ENCODE data around the gene DYRK1A. TPM values are rescaled to one million over a fixed set of nuclear protein-coding genes. Genes with fewer than 3 reads are reported as not detected.
A peak's percentile ranks its signal among the peaks of the same experiment; 100 is the strongest.
"Not testable (repeated sequence)": the region's sequence is repeated elsewhere in the genome, so short reads cannot be mapped to it uniquely, and the experiment has no call there.

DYRK1A gene
- 10 to 100 TPM; 63.1 to 64.3 TPM for total RNA-seq

DNA sequence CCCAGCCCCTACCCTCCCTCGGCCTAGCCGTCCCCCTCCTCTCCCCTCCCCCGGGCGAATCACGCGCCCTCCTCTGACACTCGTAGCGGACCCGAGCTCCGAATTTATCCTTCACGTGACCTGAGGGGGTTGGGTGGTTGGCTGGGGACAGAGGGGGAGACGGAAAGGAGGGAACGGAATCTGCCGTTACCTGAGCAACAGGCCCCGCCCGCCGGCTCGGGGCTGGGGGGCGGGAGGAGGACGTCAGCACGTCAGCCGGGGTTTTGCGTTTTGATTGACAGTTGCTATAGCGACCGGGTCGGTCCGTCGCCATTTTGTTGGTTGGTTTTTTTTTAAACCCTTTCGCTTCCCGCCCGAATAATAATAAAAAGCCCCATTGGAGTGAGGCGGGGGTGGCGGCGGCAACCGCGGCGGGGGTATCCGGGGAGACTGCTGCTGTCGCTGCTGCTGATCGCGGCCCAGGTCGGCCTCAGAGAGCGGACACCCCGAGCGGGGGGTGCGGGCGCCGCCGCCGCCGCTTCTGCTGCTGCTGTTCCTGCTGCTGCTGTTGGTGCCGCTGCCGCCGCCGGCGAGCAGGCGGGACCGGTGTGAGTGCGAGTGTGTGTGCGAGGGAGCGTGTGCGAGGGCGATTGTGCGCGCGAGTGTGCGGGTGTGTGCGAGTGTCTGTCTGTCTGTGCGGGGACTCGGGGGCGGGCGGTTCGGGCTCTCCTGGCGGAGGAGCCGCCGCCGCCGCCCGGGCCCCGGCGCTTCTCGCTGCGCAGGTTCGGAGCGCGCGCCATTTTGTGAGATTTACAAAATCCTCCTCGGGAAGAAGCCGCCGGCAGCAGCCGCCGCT is at the start of gene DYRK1A:
DYRK1A (plus strand) TSS at position 292 of the 835 bp plus-strand sequence. CDS start 53,602 bp downstream, outside the sequence.
- Mint-ChIP-seq H3K27ac (peak within 1 kb of the TSS; percentile 99), H3K27me3 (no peaks in the 10 kb centered on the region), H3K36me3 (peaks cover 9% of the 10 kb centered on the region), H3K4me3 (peak within 1 kb of the TSS; percentile 99), H3K9me3 (no peaks in the 10 kb centered on the region), H3K4me1 (peaks cover 43% of the 10 kb centered on the region)
- DNase-seq, result peak; percentile 97

DNA sequence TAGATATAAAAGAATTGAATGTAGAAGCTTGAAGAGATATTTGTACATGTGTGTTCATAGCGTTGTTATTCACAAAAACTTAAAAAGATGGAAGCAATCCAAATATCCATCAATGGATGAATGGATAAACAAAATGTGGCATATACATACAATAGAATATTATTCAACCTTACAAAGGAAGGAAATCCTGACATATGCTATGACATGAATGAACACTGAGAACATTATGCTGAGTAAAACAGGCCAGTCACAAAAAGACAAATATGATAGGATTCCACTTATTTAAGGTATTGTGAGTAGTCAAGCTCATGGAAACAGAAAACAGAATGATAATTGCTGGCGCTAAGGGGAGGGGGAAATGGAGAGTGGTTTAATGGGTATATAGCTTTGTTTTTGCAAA is 47.0 kb upstream of the DYRK1A start:
- no peaks in the 10 kb centered on the region for H3K27me3 Mint-ChIP-seq

DNA sequence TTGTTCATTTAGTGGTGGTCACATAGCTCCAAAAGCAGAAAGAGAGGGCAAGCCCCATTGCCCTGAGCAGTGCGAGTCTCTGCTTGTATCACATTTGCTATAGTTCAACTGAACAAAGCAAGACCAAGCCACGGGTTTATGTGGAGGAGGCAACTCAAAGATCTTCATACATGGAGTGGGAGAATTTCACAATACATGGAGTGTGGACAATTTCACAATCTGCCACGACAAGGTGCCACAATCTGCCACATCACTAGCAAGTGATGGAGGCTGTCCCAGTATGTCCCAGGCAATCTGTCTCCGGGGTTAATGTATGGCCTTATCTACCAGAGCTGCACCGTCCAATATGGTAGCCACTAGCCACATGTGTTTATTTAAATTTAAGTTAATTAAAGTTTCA is 44.5 kb upstream of the DYRK1A start:
- H3K27ac Mint-ChIP-seq, result no peak overlapping the region
- H3K4me3 Mint-ChIP-seq, result no peak overlapping the region

More for the DNA sequence above, 47.0 kb upstream of the DYRK1A start:
- H3K9me3 Mint-ChIP-seq, result peaks cover 13% of the 10 kb centered on the region
- no peaks in the 10 kb centered on the region for H3K4me1 Mint-ChIP-seq
- H3K36me3 Mint-ChIP-seq, result peaks cover 2% of the 10 kb centered on the region
- H3K4me3 Mint-ChIP-seq, result no peak overlapping the region
- H3K27ac Mint-ChIP-seq, result no peak overlapping the region
- DNase-seq, result no peak

DNA sequence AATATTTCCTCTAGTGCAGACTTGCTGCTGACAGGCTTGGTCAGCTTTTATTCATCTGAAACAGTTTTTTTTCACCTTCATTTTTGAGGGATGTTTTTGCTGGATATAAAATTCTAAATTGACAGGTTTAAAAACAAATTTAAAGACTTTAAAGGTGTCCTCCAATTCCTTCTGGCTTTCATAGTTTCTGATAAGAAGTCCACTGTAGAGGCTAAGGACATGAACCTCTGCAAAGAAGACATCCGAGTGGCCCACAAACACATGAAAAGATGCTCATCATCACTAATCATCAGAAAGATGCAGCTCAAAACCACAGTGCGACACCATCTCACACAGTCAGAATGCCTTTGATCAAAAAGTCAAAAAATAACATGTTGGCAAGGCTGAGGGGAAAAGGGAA is 42.0 kb upstream of the DYRK1A start:
- no peak overlapping the region for H3K27ac Mint-ChIP-seq
- no peaks in the 10 kb centered on the region for H3K4me1 Mint-ChIP-seq
- H3K9me3 Mint-ChIP-seq, result peaks cover 5% of the 10 kb centered on the region
- H3K36me3 Mint-ChIP-seq, result no peaks in the 10 kb centered on the region
- no peak for DNase-seq
- H3K4me3 Mint-ChIP-seq, result no peak overlapping the region
- no peaks in the 10 kb centered on the region for H3K27me3 Mint-ChIP-seq

More for the DNA sequence above, 44.5 kb upstream of the DYRK1A start:
- H3K4me1 Mint-ChIP-seq, result no peaks in the 10 kb centered on the region
- no peaks in the 10 kb centered on the region for H3K27me3 Mint-ChIP-seq
- H3K9me3 Mint-ChIP-seq, result peaks cover 9% of the 10 kb centered on the region
- DNase-seq, result no peak
- H3K36me3 Mint-ChIP-seq, result peaks cover 1% of the 10 kb centered on the region

DNA sequence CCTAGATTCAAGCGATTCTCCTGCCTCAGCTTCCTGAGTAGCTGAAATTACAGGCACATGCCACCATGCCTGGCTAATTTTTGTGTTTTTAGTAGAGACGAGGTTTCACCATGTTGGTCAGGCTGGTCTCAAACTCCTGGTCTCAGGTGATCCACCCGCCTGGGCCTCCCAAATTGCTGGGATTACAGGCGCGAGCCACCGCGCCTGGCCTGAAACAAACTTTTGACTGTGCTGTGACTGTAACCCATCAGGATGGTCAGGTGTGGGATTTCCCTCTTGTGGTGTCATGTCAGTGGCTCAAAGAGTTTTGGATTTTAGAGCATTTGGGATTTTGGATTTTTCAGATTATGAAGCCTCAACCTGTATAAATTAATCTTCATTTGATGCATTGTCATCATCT is 38.4 kb upstream of the DYRK1A start:
- not testable (repeated sequence) for H3K9me3 Mint-ChIP-seq, H3K27ac Mint-ChIP-seq, DNase-seq, H3K4me1 Mint-ChIP-seq, H3K27me3 Mint-ChIP-seq, H3K36me3 Mint-ChIP-seq, H3K4me3 Mint-ChIP-seq

DNA sequence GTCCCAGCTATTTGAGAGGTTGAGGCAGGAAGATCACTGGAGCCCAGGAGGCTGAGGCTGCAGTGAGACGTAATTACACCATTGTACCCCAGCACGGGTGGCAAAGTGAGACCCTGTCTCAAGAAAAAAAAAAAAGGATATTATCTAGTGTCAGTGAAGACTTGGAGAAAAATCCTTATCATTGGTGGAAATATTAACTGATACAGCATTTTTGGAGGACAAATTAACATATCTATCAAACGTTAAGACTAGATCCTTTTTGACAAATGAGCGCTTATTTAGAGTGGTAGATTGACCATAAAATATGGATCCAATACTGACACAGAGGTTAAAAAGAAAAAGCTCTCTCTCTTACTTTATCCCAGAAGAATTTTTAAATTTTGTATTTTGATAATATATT is 35.2 kb upstream of the DYRK1A start:
- no peaks in the 10 kb centered on the region for H3K36me3 Mint-ChIP-seq
- no peak for DNase-seq
- no peaks in the 10 kb centered on the region for H3K9me3 Mint-ChIP-seq
- no peak overlapping the region for H3K4me3 Mint-ChIP-seq
- H3K27ac Mint-ChIP-seq, result no peak overlapping the region
- no peaks in the 10 kb centered on the region for H3K27me3 Mint-ChIP-seq
- no peaks in the 10 kb centered on the region for H3K4me1 Mint-ChIP-seq

DNA sequence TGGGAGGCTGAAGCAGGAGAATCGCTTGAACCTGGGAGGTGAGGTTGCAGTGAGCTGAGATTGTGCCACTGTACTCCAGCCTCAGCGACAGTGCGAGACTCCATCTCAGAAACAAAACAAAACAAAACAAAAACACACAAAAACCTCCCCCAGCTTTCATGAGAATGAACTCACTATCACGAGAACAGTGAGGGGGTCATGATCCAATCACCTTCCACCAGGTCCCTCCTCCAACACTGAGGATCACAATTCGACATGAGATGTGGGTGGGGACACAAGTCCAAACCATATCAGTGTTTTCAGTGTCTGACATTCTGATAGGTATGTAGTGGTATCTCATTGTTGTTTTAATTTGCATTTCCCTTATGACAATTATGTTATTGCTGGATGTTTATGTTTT is 31.5 kb upstream of the DYRK1A start:
- Mint-ChIP-seq H3K4me1 (peaks cover 6% of the 10 kb centered on the region), H3K36me3 (no peaks in the 10 kb centered on the region), H3K4me3 (no peak overlapping the region), H3K9me3 (no peaks in the 10 kb centered on the region), H3K27ac (no peak overlapping the region), H3K27me3 (no peaks in the 10 kb centered on the region)
- no peak for DNase-seq

DNA sequence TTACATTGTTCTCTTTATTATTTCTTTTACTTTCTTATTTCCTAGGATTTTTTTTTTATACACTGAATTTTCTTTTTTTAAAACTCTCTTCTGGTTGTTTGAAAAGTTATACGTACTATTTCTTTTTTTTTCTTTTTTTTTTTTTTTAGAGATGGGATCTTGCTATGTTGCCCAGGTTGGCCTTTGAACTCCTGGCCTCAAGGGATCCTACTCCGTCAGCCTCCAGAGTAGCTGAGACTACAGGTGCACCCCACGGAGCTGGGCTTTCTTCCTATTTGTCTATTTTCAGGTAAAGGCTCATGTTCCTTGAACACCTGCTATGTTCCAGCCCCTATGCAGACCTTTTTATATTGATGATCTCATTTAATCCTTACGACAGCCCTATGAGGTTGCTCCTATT is 29.4 kb upstream of the DYRK1A start:
- H3K4me1 Mint-ChIP-seq, result peaks cover 6% of the 10 kb centered on the region
- no peak overlapping the region for H3K27ac Mint-ChIP-seq
- H3K27me3 Mint-ChIP-seq, result no peaks in the 10 kb centered on the region
- peaks cover 1% of the 10 kb centered on the region for H3K36me3 Mint-ChIP-seq
- no peak for DNase-seq
- peaks cover under 1% of the 10 kb centered on the region for H3K9me3 Mint-ChIP-seq
- H3K4me3 Mint-ChIP-seq, result no peak overlapping the region

DNA sequence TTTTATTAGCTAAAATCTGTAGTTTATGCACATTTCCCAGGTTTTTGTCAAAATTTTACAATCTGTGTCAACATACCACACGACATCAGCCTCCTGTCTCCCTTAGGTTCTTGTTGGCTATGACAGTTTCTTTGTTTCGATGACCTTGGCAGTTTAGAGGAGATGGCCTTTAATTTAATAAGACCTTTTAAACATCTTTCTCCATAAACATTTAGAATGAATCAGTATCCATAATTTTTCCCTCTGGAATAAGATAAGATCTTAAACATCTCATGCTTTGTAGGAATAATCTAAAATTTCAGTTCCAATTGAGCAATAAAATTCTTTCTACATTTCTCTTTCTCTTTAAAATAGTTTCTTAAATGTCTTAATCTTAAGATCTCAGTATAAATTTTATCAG is 28.7 kb upstream of the DYRK1A start:
- Mint-ChIP-seq H3K4me1 (peaks cover 6% of the 10 kb centered on the region), H3K27me3 (no peaks in the 10 kb centered on the region), H3K27ac (no peak overlapping the region), H3K36me3 (peaks cover 1% of the 10 kb centered on the region), H3K4me3 (no peak overlapping the region), H3K9me3 (peaks cover 4% of the 10 kb centered on the region)
- DNase-seq, result no peak

DNA sequence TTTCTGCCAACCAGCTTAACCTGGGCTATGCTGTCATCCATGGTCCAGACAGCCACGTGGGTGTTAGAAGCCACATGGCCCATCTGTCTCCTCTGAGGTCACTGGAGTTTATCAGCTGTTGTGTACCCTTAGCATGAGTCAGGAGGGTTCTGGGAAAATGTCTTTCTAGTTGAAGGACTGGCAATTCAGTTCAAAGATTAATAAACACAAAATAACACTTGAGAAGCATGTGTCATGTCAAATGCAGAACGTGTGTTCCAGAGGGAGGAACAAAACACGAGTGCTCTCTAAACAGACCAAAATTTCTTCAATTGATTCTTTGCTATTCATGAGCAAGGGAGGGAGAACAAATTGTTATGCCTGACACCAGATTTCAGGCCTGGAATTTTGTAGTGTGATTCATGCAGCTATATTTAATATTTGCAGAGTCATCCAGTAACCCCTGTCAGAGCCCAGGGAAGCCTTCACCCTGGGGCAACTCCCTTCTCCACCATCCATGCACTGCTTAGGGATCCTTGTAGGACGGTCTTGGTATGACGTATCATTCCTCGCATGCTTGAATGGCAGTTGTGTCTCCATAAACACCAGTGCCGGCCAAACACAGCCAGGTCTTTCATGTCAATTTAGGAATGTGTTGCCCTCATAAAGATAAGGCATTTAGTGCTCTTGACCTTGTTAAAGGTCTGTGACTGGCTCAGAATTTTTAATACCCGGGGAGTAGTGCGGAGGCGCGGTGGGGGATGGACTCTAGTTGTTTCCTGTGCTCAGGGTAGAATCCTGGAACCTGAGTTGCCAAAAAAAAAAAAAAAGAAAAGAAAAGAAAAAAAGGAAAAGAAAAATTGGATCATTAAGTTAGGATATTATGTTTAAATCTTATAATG is 27.7 kb upstream of the DYRK1A start:
- H3K27me3 Mint-ChIP-seq, result no peaks in the 10 kb centered on the region
- DNase-seq, result no peak
- peaks cover 6% of the 10 kb centered on the region for H3K4me1 Mint-ChIP-seq
- H3K36me3 Mint-ChIP-seq, result peaks cover 1% of the 10 kb centered on the region
- H3K27ac Mint-ChIP-seq, result no peak overlapping the region
- H3K4me3 Mint-ChIP-seq, result no peak overlapping the region
- H3K9me3 Mint-ChIP-seq, result peaks cover 4% of the 10 kb centered on the region

DNA sequence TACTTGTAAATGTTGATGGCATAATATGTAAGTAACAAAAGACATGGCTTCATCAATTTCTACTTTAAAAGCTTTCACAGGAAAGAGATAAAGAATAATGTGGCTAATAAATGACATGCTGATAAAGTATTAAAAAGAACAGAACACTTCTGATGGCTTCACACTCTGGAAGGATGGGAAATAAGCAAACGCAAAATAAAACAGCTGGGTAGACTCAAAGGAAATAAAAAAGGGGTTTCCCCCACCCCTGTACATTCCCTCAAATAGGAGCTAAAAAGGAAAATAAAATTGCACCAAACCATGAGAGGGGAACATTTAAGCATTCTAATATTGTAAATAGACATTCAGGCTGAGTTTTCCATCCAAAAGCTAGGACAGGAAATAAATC is 27.0 kb upstream of the DYRK1A start:
- Mint-ChIP-seq H3K4me3 (no peak overlapping the region), H3K4me1 (peaks cover 6% of the 10 kb centered on the region), H3K36me3 (peaks cover 1% of the 10 kb centered on the region), H3K9me3 (peaks cover 4% of the 10 kb centered on the region), H3K27me3 (no peaks in the 10 kb centered on the region), H3K27ac (no peak overlapping the region)
- DNase-seq, result no peak

DNA sequence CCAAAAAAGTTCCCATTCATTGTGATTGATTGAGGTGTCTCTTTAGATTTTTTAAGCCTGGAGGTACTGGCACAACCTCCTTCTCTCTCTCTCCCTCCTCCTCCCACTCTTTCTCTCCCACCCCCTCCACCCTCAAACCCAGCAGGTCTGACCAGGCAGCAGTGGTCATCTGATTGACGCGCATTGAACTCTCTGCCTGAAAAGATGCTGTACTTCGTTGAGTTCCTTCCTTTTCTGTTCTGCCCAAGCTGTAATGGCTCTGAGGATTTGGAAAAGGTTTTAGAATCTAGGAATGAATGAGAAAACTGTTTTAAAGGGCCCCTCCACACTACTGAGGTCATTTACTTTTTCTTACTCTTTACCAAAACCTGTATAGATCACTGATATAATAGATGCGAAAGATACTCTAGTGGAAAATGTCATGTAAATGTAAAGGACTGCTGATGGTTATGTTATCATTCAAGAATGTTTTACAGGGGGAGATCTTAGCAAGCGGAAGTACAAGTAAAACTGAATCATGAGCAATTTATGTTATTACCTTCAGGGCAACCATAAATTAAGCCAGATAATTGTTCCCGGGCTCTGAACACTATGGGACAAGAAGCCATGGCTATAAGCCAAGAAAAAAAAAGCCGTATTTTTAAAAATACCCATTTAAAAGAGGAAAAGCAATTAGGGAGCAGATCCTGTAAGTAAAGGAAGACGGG is 25.2 kb upstream of the DYRK1A start:
- DNase-seq, result no peak
- no peak overlapping the region for H3K27ac Mint-ChIP-seq
- peaks cover 4% of the 10 kb centered on the region for H3K9me3 Mint-ChIP-seq
- peaks cover 6% of the 10 kb centered on the region for H3K4me1 Mint-ChIP-seq
- H3K36me3 Mint-ChIP-seq, result peaks cover 1% of the 10 kb centered on the region
- no peaks in the 10 kb centered on the region for H3K27me3 Mint-ChIP-seq
- no peak overlapping the region for H3K4me3 Mint-ChIP-seq

DNA sequence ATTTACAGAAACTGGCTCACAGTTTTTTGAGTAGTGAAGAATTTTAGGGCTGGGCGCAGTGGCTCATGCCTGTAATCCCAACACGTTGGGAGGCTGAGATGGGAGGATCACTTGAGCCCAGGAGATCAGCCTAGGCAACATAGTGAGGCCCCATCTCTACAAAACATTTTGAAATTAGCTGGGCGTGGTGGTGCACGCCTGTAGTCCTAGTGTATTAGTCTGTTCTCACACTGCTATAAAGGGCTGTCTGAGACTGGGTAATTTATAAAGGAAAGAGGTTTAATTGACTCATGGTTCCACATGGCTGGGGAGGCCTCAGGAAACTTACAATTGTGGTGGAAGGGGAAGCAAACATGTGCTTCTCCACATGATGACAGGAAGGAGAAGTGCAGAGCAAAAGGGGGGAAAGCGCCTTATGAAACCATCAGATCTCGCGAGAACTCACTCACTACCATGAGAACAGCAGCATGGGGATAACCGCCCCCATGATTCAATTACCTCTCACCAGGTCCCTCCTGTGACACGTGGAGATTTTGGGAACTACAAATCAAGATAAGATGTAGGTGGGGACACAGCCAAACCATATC is 24.4 kb upstream of the DYRK1A start:
- no peaks in the 10 kb centered on the region for H3K27me3 Mint-ChIP-seq
- H3K4me1 Mint-ChIP-seq, result peaks cover 6% of the 10 kb centered on the region
- H3K4me3 Mint-ChIP-seq, result no peak overlapping the region
- peaks cover 5% of the 10 kb centered on the region for H3K9me3 Mint-ChIP-seq
- H3K27ac Mint-ChIP-seq, result no peak overlapping the region
- H3K36me3 Mint-ChIP-seq, result peaks cover 1% of the 10 kb centered on the region
- DNase-seq, result no peak

DNA sequence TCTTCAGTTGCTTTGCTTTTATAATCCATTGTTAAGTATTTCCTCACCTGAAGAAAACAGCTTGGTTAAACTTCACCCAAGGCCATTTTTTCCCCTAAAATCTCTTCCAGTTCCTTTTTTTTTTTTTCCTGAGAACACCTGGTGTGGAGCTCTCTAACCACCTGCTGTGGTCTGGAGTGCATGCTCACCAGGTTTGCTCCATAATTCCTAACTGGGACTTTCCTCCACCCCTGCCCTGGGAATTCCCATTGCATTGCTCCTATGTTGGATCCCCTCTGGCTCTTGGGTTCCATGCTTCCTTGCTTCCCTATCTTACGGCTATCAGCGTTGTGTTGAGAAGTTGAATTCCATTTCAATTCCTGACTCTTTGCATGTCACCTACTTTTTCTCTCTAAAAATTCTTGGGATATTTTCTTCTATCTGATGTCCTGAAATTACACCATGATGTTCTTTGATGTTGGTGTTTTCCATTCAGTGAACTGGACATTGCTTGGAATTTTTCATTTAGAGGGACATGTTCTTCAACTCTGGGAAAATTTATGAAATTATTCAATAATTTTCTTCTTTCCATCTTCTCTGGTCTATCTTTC is 19.6 kb upstream of the DYRK1A start:
- peaks cover 21% of the 10 kb centered on the region for H3K9me3 Mint-ChIP-seq
- no peaks in the 10 kb centered on the region for H3K27me3 Mint-ChIP-seq
- no peak overlapping the region for H3K27ac Mint-ChIP-seq
- peaks cover 8% of the 10 kb centered on the region for H3K36me3 Mint-ChIP-seq
- no peak overlapping the region for H3K4me3 Mint-ChIP-seq
- no peaks in the 10 kb centered on the region for H3K4me1 Mint-ChIP-seq
- no peak for DNase-seq

Data from activated naive CD8-positive, alpha-beta T cell treated with anti-CD3 and anti-CD28 coated beads for 36 hours (primary cell).